Fibroblast of gingiva (primary cell): ENCODE results near the gene SSC4D.
"Not testable (repeated sequence)": the region's sequence is repeated elsewhere in the genome, so short reads cannot be mapped to it uniquely, and the experiment has no call there.

ENCODE experiments used
- DNase-seq: peaks from one replicate; pipeline ENCODE4 v3.0.0-alpha.2; 2011; ENCODE audit warnings: low read depth

SSC4D gene

DNA sequence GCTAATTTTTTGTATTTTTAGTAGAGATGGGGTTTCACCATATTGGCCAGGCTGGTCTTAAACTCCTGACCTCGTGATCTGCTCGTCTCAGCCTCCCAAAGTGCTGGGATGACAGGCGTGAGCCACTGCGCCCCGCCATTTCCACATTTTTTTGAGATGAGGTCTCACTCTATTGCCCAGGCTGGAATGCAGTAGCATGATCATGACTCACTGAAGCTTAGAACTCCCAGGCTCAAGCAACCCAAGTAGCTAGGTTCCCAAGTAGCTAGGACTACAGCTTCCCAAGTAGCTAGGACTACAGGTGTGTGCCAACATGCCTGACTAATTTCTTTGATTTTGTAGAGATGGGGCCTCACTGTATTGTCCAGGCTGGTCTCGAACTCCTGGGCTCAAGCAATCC is 11.6 kb upstream of the SSC4D start:
- peak; percentile 86 for DNase-seq

DNA sequence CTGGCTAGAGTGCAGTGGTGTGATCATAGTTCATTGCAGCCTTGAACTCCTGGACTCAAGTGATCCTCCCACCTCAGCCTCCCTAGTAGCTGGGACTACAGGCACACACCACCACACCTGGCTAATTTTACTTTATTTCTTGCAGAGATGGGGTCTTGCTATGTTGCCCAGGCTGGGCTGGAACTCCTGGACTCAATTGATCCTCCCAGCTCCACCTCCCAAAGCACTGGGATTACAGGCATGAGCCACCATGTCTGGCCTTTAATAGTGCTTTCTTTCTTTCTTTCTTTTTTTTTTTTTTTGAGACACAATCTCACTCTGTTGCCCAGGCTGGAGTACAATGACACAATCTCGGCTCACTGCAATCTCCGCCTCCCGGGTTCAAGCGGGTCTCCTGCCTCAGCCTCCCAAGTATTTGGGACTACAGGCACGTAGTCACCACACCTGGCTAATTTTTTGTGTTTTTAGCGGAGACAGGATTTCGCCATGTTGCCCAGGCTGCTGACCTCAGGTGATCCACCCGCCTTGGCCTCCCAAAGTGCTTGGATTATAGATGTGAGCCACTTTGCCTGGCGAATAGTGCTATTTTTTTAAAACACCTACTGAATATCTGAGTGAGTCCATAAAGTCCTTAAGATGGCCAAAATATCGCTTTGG is 8.3 kb upstream of the SSC4D start:
- DNase-seq, result not testable (repeated sequence)

DNA sequence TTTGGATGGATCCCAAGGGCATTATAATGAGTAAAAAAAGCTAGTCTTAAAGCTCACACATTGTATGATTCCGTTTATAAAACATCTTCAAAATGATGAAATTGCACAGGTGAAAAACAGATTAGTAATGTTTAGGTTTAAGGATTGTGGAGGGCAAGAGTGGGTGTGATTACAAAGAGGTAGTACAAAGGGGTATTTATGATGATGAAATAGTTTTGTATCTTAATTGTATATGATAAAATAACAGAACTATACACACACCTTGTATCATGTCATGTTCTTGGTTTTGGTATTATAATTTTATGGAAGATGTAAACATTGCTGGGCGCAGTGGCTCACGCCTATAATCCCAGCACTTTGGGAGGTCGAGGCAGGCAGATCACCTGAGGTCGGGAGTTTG is 2.8 kb upstream of the SSC4D start:
- no peak for DNase-seq

DNA sequence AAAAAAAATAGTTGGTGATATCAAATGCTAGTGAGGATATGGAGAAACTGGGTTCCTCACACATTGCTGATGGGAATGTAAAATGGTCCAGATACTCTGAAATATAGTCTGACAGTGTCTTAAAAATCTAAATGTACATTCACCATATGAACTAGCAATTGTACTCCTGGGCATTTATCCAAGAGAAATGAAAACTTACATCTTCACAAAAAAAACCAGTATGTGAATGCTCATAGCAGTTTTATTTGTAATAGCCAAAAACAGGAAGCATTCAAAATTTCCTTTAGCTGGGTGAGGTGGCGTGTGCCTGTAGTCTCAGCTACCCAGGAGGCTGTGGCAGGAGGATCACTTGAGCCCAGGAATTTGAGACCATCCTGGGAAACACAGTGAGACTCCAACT is 2.1 kb upstream of the SSC4D start:
- no peak for DNase-seq

DNA sequence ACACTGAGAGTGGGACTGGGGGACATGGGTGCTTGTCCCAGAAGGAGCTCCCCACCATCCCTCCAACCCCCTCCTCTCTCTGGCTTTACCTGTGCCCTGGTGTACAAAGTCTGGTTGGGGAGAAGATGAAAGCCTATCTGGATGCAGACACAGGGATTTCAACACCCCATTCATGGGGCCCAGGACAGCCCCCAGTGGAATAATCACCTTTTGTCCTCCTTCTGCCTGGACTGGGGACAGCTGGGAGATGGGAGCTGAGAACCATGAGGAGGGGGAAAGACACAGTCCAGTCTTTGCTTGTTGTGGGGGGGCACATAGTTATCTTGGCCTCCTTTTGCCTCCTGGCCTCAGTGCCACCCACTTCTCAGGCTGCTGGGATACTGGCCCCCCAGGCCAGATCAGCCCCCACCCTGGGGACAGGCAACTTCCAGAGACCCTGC is 1.4 kb downstream of the SSC4D start:
- DNase-seq, result no peak

DNA sequence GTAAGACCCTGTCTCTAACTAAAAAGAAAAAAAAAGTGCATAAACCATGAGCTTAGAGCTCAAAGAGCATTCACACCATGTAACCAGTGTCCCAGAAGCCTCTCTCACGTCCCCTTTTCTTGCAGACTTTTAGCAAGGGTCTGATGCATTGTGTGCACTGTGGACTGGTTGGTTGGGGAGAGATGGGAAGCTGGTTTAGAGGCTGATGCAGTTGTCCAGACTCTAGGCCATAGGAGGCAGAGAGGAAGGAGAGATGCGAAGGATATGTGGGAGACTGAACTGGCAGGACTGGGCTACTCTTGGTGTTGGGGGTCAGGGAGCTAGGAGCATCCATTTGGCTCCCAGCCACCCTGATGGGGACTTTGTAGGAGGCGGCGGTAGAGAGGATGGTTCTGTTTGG is 1.8 kb downstream of the SSC4D start:
- no peak for DNase-seq

DNA sequence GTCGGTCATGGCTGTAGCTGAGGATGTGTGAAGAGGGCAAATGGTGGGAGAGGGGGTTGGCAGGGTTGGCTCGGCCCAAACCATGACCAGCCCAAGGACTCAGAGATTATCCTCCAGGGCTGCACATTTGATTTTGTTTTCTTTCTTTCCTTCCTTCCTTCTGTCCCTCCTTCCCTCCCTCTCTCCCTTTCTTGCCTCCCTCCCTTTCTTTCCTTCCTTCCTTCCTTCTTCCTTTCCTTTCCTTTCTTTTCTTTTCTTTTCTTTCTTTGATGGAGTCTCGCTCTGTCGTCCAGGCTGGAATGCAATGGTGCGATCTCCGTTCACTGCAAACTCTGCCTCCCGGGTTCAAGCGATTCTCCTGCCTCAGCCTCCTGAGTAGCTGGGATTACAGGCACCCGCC is 3.8 kb downstream of the SSC4D start:
- no peak for DNase-seq

DNA sequence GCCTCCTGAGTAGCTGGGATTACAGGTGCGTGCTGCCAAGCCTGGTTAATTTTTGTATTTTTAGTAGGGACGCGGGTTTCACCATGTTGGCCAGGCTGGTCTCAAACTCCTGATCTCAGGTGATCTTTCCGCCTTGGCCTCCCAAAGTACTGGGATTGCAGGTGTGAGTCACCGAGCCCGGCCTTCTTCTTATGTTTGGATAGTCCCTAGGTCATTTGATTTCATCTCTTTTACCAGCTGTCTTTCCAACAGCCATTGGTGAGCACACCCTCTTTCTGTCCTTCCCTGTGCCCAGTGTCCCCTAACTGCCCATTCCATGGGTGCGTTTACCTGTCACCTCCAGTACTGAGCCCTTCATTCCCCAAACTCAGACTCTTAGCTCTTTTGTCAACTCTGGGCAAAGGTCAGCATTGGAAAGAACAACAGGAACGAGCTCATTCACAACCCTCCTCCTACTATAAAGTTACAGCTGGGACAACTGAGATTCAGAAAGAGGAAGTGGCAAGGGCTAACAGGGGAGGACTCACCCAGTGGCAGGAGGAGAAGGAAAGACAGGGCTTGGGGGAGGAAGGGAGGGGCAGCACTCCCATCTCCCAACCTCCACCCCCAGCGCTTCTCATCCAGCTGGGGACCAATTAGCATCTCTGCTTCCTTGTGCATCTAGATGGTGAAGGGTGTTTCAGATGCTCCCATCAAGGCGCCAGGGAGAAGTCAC is 5.6 kb downstream of the SSC4D start:
- DNase-seq, result no peak

DNA sequence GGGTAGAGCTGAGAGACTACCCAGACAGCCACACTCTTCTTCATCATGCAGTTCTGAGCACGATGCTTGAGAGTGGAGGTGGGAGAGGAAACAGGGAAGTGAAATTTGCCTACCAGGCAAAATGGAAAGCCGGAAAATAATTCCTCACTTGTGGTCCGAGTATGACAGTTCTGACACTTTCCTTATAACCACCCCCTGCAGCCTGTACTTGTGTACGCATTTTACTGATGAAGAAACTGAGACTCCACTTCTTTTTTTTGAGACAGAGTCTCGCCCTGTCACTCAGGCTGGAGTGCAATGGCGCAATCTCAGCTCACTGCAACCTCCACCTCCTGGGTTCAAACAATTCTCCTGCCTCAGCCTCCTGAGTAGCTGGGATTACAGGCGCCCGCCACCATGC is 6.4 kb downstream of the SSC4D start:
- not testable (repeated sequence) for DNase-seq

DNA sequence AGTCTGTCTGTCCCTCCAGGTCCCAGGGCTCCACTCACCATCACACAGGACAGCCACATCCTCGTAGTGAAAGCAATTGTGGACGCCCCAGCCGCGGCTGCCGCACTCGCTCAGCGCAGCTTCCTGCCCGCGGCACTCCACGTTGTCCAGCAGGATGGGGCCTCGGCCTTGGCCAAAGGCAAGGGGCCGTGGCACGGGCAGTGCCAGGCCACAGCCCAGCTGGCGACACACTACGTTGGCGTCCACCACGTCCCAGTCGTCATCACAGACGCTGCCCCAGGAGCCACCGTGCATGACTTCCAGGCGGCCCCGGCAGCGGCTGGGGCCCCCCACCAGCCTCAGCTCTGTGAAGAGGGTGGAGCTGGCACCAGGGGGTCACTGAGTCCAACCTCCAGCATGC is 9.2 kb downstream of the SSC4D start:
- DNase-seq, result no peak

DNA sequence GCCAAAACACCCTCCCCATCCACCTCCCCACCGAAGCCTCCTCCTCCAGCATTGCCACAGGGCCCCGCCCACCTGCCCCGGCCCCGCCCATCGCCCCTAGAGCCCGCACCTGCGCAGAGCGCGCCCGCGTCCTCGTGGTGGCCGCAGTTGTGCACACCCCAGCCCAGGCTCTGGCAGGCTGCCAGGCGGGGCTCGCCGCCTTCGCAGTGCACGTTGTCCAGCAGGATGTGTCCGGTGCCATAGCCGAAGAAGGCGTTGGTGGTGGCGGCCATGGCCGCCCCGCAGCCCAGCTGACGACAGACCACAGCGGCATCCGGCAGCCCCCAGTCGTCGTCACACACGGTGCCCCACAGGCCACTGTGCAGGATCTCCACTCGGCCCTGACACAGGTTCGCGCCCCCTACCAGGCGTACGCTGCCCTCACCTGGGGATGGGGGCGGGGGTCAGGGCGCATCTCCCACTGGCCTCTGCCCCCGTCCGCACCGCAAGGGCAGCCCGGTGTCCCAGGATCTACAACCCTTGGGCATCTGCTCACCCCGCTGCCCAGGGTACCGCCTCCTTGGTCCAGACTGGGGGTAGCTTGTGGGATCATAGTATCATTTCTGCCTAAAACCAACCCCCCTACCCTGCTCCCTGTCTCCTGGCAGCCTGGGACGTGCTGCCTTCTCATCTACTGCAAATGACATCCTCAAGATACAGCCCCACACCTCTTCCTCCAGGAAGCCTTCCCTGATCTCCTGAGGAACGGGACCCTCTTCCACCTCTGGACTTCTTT is 11.9 kb downstream of the SSC4D start:
- peak; percentile 48 for DNase-seq

DNA sequence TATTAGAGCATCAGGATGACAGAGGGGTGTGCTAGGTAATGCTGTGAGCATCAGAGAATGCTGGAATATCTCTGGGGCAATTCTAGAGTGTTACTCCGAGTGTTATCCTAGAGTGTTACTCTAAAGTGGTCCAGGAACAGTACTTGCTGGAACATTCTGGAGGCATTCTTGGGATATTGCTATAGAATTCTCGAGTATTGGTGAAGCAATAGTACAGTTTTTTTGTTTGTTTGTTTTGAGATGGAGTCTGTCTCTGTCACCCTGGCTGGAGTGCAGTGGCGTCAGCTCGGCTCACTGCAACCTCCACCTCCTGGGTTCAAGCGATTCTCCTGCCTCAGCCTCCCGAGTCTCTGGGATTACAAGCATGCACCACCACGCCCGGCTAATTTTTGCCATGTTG is 12.6 kb downstream of the SSC4D start:
- no peak for DNase-seq

DNA sequence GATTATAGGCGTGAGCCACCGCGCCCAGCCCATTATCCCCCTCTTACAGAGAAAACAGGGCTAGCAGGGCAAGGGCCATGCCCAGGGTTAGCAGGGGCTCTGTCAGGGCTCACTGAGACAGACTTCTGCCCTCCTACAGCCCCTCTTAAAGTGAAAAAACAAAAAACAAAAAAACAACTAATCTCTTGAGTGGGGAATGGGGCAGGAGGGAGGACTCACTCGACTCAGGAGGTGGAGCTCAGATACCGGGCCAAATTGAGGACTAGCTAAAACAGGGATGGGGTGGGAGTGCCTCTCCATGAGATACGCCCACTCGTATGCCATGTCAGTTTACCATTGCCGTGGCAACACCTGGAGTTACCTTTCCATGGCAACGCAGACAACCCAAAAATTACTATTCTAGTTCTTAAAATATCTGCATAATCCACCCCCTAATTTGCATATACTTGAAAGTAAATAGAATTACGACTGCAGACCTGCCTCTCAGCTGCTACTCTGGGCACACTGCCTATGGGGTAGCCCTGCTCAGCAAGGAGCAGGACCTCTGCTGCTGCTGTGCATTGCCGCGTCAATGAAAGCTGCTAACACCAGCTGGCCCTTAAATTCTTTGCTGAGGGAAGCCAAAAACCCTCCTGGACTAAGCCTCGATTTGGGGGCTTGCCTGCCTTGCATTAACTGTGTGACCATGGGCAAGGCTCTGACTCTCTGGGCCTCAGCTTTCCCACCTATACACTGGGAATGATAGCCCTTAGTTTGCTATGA is 13.4 kb downstream of the SSC4D start:
- DNase-seq, result no peak

DNA sequence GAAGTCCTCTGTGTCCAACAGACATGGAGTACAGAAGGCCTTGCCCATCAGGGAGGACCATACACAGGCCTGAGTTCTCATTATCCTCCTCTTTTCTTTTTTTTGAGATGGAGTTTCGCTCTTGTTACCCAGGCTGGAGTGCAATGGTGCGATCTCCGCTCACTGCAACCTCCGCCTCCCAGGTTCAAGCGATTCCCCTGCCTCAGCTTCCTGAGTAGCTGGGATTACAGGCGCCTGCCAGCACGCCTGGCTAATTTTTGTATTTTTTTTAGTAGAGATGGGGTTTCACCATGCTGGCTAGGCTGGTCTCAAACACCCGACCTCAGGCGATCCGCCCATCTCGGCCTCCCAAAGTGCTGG is 13.9 kb downstream of the SSC4D start:
- DNase-seq, result not testable (repeated sequence)

DNA sequence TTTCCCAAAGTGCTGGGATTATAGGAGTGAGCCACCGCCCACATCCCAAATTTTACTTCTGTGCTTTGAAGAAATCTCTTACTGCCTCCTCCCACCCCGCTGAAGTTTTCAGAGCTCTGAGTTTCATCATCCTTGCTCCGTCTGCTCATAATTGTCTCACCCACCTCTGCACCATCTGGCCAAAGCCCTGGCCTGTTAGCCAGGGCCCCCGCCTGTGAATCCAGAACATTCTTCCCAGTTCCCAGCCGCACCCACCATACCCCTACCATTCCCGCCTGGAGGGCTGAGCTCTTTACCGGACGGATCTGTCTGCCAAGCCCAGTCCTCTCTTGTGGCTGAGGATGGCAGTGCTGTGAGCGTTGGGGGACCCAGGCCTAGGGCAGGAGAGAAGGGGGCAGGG is 14.5 kb downstream of the SSC4D start:
- no peak for DNase-seq

DNA sequence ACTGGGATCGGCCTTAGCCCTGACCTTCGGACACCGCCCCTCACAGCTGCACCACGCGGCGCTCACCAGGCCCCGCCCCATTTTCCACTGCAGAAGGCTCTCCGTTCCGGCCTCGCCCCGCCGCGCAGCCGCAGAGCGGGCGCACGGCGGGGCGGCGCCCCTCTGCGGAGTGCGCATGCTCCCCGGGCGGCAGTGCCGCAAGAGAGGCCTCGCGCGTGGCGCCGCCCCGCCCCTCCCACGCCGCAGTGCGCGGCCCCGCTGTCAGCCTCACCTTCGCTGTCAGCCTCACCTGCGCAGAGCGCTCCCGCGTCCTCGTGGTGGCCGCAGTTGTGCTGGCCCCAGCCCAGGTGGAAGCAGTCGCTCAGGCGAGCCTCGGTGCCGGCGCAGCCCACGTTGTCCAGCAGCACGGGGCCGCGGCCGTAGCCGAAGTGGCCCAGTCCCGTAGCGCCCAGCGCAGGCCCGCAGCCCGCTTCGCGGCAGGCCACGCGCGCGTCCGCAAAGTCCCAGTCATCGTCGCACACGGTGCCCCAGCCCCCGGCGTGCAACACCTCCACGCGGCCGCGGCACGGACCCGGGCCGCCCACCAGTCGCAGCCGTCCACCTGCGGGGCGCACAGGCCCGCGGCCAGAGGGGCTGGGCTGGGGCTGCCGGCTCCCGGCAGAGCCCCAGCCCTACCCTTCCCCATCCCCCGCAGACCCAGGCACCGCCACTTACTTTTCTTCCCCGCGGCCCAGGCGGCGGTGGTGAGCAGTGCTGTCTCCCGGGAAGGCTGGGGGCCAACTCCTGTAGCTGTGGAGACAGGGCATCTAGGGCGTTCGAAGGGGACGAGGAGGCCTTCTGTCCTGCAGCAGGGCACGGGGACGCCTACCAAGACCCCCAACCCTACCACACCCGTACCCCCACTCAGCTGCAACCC is 16.1 kb downstream of the SSC4D start:
- peak; percentile 87 for DNase-seq

DNA sequence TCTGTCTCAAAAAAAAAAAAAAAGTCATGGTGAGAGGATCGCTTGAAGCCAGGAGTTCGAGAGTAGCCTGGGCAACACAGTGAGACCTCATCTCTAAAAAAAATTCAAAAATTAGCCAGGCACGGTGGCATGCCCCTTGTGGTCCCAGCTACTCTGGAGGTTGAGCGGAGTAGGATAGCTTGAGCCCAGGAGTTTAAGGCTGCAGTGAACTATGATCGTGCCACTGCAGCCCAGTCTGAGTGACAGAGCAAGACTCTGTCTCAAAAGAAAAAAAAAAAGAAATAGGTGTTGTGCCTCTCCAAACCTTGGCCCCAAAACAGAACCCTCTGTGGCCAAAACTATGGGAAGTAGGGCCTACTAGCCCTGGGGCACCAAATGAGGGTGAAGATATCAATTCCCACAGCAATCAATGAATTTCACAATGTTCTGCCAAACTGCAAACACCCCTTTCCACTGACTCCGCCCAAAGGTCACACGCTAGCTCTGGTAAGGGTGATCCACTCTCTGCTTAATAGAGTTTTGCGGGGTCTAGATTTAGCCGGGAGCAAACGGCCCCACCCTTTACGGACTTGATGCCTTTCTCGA is 16.9 kb downstream of the SSC4D start:
- DNase-seq, result no peak

DNA sequence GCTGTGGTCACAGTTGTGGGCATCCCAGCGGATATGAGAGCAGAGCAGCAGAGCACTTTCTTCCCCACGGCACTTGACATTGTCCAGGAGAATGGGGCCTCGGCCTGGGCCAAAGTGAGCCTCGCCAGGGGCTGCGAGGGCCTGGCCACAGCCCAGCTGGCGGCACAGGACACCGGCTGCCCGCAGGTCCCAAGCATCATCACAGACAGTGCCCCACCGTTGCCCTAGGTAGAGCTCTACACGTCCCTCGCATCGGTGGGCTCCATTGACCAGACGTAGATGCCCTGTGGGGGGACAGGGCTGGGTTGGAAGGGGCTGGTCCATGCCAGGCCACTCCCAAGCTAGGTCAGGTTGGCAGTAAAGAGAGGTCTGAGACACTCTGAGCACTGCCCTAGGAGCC is 19.4 kb downstream of the SSC4D start:
- DNase-seq, result no peak

DNA sequence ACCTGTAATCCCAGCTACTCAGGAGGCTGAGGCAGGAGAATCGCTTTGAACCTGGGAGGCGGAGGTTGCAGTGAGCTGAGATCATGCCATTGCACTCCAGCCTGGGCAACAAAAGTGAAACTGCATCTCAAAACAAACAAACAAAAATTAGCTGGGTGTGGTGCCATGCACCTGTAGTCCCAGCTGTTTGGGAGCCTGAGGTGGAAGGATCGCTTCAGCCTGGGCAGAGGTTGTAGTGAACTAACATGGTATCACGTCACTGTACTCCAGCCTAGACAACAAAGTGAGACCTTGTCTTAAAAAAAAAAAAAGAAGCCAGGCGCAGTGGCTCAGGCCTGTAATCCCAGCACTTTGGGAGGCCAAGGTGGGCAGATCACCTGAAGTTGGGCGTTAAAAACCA is 21.7 kb downstream of the SSC4D start:
- not testable (repeated sequence) for DNase-seq

DNA sequence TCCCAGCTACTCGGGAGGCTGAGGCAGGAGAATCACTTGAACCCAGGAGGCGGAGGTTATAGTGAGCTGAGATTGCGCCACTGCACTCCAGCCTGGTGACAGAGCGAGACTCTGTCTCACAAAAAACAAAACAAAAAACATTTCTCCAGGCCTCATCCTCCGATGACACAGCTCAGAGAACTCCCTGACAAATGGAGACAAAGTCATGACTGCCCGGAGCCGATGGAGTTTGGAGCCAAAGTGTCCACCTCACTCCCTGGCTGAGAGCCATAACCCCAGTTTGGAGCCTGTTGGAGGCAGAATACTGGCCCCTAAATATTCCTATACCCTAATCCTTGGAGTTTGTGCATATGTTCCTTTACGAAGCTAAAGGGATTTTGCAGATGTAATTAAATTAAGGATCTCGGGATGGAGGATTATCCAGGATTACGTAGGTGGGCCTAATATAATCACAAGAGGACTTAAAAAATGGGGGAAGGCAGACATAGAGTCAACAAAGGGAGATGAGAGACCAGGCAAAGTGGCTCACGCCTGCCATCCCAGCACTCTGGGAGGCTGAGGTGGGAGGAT is 22.7 kb downstream of the SSC4D start:
- no peak for DNase-seq
